ENCODE data around the gene ARTN.

Gene ARTN

GRCh38 chr1:43933386-43934100 is at the start of gene ARTN:
Gene ARTN (plus strand): TSS chr1:43933801. CDS start chr1:43935657, 1,856 bp downstream.
- DNase-seq (ENCODE audit: low read depth in 2 of 2, low spot score in 1 of 2): no peak

- DNase-seq (ENCODE audit: low read depth in 2 of 2, low spot score in 1 of 2): no peak
Observed at GRCh38 chr1:43885279-43885801, 48.3 kb upstream of the ARTN start.

- DNase-seq (ENCODE audit: low read depth in 2 of 2, low spot score in 1 of 2): no peak
Observed at GRCh38 chr1:43887748-43888147, 45.9 kb upstream of the ARTN start.

- no peak for DNase-seq (ENCODE audit: low read depth in 2 of 2, low spot score in 1 of 2)
Observed at GRCh38 chr1:43890815-43891214, 42.8 kb upstream of the ARTN start.

DNA sequence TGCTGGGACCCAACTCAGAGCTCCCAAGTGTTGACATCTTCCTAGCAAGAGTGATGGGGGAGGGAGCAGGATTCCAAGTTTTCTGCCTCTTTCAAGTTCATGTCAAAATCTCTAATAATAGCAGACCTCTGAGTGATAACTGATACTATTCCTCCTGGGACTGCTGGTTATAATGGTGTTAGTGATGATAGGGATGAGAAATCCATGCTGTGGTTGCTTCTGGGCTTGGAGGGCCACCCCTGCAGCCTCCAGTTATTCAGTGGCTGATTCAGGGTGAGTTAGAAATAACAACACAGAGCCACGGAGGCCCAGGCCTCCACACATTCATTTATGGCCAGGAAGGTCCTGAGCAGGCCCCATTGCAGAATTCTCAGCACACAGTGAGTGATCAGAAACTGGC is 40.6 kb upstream of the ARTN start:
- DNase-seq (ENCODE audit: low read depth in 2 of 2, low spot score in 1 of 2): no peak

DNA sequence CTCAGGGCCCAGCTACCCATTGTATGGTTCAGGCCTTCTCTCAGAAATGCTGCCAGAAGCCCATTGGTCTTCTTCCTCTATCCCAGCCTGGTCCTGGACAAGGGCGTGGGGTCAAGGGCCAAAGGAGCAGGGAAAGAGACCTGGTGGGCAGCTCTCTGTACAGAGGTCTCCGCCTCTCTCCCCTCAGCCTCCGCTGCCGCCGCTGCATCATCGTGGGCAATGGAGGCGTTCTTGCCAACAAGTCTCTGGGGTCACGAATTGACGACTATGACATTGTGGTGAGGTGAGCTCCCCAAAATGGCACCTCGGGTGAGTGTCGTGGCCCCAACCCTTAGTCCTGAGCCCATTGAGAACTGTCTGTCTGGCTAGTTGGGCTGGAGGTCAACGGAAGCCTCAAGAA is 34.6 kb upstream of the ARTN start:
- no peak for DNase-seq (ENCODE audit: low read depth in 2 of 2, low spot score in 1 of 2)

DNA sequence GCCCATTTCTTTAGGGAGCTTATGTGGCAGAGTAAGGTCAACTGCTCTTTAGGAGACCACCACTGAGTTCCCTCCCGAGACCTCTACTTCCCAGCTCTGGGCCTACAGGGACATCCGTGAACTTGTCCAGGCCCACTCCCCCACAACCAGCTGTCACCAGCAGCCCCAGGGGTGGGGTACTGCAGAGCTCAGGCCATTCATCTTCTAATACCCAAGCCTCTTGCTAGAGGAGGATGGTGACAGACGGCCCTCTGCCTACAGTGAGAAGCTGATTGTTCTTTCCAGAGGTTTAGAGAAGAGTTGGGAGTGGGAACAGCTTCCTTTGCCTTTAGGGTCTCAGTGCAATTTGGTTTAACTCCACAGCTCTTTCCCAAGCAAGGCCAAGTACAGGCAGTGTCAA is 33.2 kb upstream of the ARTN start:
- no peak for DNase-seq (ENCODE audit: low read depth in 2 of 2, low spot score in 1 of 2)

DNA sequence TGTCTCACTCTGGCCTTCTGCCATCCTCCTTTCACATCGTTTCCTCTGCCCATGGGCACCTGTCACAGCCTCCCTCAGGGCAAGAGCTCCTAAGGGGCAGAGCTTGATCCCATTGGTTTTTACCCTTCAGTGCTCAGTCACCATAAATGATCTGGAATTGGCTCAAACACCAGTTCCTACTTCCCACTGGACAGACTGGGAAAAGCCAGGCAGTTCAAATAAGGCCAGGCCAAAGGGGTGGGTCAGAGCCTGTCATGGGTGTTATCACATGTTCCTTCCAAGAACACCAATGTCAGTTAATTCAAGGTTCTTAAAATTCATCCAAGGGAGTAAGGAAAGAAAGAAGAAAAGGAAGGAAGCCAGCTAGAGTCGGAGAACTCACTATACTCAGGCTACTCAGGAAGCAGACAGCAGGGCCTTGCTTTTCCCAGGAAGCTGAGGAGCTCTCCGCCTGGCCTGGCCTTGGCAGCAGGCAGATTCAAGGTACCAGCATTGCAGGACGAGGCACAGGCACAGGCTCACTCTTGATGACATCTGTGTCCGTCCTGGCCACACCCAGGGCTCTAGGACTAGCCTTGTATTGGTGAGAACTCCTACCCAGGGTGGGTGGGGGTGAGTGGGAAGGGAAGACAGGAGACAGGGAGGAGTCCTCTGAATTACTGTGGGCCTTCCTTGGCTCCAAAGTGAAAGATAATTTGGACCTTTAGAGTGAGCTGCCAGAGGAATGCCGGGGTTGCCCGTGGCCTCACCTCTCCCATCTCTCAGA is 32.2 kb upstream of the ARTN start:
- DNase-seq (ENCODE audit: low read depth in 2 of 2, low spot score in 1 of 2): no peak

GRCh38 chr1:43902058-43902831 is 31.4 kb upstream of the ARTN start:
- no peak for DNase-seq (ENCODE audit: low read depth in 2 of 2, low spot score in 1 of 2)

DNA sequence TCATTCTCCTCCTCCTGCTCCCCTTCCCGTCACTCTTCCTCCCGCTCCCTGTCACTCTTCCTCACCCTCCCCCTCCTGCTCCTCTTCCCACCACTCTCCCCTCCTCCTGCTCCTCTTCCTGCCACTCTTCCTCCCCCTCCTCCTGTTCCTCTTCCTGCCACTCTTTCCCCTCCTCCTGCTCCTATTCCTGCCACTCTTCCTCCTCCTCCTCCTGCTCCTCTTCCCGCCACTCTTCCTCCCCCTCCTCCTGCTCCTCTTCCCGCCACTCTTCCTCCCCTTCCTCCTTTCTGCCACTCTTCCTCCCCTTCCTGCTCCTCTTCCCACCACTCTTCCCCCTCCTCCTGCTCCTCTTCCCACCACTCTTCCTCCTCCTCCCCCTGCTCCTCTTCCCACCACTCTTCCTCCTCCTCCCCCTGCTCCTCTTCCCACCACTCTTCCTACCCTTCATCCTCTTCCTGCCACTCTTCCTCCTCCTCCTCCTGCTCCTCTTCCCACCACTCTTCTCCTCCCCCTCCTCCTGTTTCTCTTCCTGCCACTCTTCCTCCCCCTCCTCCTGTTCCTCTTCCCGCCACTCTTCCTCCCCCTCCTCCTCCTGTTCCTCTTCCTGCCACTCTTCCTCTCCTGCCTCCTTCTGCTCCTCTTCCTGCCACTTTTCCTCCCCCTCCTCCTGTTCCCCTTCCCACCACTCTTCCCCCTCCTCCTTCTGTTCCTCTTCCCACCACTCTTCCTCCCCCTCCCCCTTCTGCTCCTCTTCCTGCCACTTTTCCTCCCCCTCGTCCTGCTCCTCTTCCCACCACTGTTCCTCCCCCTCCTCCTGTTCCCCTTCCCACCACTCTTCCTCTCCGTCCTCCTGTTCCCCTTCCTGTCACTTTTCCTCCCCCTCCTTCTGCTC is 28.7 kb upstream of the ARTN start:
- no peak for DNase-seq (ENCODE audit: low read depth in 2 of 2, low spot score in 1 of 2)

DNA sequence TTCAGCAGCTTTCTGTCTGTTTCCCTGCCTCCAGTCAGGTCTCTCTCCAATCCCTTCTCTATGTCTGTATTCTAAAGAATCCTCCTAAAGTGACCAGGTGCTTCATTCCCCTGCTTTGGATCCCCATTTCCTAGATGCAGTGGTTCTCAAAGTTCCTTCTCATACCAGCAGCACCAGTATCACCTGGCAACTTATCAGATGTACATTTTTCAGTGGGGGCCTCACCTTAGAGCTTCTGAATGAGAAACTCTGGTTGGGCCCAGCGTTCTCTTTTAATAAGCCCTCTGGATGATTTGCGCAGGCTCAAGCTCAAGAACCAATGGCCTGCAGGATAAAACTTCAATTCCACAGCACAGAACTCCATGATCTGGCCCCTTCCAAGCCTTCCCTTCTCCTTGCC is 25.4 kb upstream of the ARTN start:
- no peak for DNase-seq (ENCODE audit: low read depth in 2 of 2, low spot score in 1 of 2)

- no peak for DNase-seq (ENCODE audit: low read depth in 2 of 2, low spot score in 1 of 2)
Observed at GRCh38 chr1:43908858-43909257, 24.7 kb upstream of the ARTN start.

- no peak for DNase-seq (ENCODE audit: low read depth in 2 of 2, low spot score in 1 of 2)
Observed at GRCh38 chr1:43910343-43910742, 23.3 kb upstream of the ARTN start.

DNA sequence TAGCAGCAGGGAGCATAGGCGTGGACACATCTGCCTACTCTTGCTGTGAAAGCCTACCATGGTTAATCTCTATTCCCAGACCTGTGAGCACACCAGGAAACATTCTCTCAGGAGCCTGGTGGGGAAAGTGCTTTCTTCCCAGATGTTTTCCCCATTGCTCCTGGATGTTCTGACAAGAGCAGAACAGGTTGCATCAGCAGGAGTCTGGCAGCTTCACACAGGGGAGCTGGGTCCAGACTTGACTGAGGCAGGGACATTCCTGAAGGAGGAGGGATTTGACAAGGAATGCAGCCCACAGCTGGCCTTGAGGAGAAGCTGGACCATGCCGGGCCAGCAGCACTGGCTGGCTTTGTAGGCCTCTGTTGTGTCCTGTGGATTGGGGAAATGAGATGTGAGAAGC is 21.0 kb upstream of the ARTN start:
- no peak for DNase-seq (ENCODE audit: low read depth in 2 of 2, low spot score in 1 of 2)

- no peak for DNase-seq (ENCODE audit: low read depth in 2 of 2, low spot score in 1 of 2)
Observed at GRCh38 chr1:43913051-43913501, 20.5 kb upstream of the ARTN start.

DNA sequence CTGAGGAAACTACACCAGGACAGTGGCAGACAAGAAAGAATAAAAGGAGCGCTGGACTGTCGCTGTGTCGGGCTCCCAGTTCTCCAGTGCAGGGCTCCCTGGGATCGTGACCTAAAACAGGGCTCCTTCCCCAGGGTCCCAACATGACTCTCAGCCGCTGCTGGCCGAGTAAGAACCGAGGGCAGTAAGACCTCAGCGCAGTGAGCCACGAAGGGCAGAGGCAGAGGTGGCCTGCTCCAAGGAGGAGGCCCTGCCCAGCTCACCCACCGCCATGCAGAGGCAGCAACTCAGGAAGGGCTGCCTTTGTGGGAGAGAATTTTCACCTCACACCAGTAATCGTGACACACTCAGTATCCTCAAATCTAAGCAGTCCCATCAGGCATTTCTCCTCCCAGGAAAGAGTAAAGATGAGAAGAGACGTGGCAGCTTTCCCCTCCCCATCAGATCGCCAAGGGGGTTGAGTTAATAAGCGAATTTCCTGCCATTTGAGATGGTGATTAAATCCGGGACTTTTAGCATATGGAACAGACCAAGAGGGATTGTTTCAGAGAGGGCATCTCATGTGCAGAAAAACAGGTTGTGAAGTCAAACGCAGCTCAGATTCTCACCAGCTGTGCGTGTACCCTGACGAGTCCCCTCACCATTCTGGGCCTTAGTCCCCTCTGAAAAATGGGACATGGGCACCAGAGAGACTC is 19.8 kb upstream of the ARTN start:
- no peak for DNase-seq (ENCODE audit: low read depth in 2 of 2, low spot score in 1 of 2)

DNA sequence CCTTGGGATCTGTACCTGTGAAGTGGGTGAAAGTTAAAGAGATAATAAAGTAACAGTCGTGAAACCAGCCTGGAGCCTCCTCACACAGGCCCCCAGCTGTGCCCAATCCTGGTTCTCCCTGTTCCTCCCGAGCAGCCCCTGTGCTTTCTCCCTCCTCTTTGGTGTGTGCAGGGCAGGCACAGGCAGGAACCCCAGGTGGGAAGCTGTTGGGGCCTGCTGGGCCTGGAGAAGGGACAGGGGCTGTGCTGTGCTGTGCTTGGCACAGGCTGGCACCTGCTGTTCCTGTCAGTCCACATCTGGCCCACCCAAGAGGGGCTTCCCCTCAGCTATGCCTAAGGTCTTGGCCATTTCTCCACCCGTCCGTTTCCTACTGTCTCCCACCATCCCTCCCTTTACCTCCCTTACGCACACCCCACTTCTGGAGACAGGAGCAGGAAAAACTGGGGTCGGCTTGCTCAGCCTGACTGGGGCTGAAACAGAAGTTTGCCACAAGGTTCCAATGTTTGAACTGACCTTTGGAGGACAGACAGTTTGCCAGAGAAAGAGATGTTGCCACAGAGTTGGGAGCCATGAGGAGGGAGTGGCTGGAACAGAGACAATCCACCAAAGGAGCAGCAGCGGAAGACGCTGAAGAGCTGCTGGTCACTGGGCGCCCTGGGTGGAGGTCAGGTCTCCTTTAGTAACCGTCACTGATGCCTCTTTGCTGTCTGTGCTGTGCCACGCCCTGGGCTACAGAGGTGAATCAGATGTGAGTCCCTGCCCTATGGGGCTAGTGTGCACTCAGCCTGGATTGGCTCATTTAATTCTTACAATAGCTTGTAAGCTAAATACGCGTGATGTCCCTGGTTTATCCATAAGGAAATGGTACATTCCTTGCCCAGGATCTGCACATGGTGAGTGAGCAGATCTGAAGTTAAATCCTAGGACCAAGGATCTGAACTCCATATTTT is 18.8 kb upstream of the ARTN start:
- no peak for DNase-seq (ENCODE audit: low read depth in 2 of 2, low spot score in 1 of 2)

DNA sequence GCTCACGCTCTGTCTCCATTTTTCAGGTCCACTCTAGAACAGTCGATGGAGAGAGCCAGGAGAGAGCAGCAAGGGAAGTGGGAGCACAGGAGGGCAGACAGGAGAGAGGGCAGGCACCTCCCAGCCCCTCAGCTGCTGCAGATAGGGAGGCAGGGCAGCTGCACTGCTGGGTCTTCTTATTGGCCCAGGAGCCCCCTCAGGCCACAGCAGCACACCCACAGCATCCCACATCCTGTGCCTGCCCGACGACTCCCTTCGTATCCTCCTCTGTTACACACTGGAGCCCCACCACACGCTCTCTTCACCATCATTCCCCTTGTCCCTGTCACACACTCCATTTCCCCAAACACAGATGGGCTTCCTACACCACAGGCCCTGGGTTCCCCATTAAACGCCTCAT is 13.7 kb upstream of the ARTN start:
- no peak for DNase-seq (ENCODE audit: low read depth in 2 of 2, low spot score in 1 of 2)

GRCh38 chr1:43921022-43921421 is 12.6 kb upstream of the ARTN start:
- DNase-seq (ENCODE audit: low read depth in 2 of 2, low spot score in 1 of 2): no peak

Measured in stimulated activated CD8-positive, alpha-beta memory T cell treated with anti-CD3 and anti-CD28 coated beads, Interleukin-4, amount 100 ng/mL, for 4 hours (primary cell).